HG02870 (cell line): ENCODE data around the gene STOM.
"Not testable (repeated sequence)": the region's sequence is repeated elsewhere in the genome, so short reads cannot be mapped to it uniquely, and the experiment has no call there.

Experiments used
- ATAC-seq: cut with Tn5 transposase; IDR thresholded peaks from one replicate; pipeline ENCODE4 v1.9.1; 2021; ENCODE audit warnings: mild to moderate bottlenecking, moderate library complexity; ENCODE audit not compliant: unreplicated experiment

The STOM gene, protein sequence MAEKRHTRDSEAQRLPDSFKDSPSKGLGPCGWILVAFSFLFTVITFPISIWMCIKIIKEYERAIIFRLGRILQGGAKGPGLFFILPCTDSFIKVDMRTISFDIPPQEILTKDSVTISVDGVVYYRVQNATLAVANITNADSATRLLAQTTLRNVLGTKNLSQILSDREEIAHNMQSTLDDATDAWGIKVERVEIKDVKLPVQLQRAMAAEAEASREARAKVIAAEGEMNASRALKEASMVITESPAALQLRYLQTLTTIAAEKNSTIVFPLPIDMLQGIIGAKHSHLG

DNA sequence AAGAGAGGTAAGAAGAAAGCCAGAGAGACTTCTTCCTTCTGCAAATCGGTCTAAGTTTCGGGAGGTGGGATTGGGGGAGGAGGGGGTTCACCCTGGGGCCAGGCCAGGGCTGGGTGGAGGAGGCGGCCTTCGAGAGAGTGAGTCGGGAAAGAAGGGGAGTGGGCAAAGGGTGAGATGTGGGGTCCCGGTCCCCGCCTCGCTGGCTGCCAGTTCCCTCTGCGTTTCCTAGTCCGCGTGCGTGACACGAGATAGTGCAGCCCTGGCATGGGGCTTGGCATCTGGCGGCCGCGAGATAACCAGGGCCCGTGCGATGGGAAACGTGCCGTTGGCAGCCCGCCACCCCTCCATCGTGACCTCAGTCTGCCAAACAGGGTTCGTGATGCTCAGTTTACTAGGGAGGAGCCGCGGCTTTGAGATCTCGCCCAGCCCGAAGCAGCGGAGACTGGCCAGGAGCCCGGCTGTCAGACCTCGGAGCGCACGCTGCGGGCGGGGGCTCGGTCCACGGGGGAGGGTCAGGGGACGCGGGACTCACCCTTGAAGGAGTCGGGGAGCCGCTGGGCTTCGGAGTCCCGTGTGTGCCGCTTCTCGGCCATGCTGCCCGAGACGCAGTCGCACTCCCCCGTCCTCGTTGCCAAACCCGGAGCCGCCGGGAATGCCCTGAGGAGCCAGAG lies at the start of gene STOM:
Gene STOM, minus strand, starts transcription at position 656 of the 671 bp plus-strand sequence. Its CDS starts 63 bp downstream, at position 593.
- peak; percentile 55 for ATAC-seq

DNA sequence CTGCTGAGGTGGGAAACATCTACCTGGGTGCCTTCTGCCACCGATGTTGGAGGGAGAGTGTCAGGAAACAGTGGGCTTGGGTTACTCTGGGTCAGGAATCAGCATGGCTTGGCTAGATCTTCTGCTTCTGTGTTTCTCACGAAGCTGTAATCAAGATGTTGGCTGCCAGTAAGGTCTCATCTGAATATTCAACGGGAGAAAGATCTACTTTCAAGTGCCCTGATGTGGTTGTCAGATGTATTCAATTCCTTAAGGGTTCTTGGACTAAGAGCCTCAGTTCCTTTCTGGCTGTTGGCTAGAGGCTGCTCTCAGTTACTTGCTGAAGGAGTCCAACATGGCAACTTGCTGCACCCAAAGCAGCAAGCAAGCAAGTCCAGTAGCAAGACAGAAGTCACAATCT lies 41.9 kb upstream of the STOM start:
- no peak for ATAC-seq

DNA sequence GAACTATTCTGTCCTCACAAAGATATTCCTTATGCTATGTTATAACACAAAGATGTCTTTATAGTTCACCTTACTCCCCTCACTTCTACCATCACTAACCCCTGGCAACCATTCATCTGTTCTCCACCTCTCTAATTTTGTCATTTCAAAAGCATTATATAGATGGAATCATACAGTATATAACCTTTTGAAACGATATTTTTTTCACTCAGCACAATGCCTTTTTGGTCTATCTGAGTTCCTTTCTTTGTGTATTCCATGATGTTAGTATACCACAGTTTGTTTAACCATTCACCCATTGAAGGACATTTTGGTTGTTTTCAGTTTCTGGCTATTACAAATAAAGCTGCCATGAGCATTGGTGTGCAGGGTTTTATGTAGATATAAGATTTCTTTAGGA lies 35.8 kb upstream of the STOM start:
- ATAC-seq = no peak

DNA sequence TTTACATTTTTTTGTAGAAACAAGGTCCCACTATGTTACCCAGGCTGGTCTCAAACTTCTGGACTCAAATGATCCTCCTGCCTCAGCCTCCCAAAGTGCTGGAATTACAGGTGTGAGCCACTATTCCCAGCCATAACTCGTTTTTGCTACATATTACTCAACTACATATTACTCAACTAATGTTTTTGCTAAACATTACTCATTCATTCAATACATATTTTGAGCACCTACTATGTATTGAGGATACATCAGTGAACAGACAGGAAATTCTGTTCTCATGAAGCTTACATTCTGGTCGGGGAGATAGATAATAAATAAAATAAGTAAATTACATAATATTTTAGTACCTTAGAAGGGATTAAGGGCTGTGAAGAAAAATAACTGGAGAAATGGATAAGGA lies 34.9 kb upstream of the STOM start:
- ATAC-seq = no peak

DNA sequence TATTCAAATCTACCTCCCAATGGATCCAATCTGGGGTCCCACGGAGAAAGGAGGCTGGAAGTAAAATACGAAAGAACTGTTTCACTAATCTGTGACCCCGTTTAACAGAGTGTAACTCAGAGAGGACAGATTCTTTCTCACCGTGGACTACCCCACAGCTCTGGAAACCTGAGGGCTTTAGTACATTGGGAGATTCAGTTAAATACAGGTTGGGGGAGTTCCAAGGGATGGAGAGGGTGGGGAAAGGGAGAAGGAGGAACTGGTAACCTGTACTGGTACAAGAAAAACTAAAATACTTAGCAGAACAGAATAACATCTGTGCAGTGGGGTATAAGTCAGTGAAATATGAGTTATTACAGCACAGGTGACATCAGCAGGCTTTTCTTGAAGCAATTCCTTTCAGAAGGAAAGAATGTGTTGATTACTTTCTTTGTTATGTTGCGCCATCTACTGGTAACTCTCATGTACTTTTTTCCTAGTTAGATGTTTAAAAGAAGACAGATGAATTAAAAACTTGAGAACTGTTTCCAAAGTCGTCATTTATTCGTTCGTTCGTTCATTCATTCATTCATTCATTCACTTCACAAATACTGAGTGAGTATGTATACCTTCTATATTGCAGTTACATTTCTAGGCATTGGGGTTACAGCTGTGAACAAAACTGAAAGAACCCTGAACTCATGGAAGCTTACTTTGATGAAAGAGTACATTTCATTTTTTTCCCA lies 30.0 kb upstream of the STOM start:
- no peak for ATAC-seq

DNA sequence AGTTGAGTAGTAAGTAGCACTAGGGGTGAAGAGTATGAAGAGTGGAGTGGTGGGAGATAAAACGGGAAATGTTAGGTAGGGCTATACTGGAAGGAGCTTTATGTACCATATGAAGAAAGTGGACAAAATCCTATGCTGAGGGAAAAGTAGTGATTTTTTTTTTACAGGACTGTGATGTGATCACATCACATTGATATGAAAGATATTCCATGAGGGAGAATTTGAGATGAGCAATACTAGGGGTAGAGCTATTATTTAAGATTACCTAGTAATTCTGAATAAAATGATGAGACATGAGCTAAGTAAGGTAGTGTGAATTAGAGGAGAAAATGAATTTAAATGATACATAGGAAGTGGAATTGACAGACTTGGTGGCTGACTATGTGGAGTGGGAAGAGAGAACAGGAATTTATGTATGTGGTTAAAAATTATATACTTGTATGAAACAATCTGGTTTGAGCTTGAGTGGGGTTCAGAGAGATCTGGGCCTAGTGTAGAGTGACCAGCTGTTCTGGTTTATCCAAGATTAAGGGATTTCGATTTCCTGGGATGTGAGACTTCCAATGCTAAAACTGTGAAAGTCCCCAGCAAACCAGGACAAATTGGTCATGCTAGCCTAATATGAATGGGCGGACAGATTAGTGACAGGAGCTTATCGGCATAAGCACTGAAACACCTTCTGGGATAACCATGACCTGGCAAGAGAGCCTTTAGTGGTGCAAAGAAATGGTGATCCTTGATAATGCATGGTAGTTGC lies 29.3 kb upstream of the STOM start:
- ATAC-seq = no peak

DNA sequence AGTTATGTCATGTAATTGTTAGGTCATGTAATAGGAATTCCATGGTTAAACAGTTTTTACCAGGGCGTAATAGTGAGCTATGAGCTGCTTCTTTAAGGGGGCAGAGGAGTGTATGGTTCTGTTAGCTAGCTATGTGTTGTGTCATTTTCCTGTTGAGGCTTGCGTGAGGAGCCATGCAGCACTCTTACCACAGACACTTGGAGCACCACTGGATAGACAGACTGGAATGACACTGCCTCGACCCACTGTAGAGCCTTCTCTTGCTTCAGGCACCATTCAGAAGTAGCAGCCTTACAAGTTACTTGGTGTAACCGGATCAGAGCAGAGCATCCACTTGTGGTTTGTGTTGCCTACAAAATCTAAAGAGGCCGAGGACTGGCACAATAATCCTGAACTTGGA lies 28.3 kb upstream of the STOM start:
- no peak for ATAC-seq

DNA sequence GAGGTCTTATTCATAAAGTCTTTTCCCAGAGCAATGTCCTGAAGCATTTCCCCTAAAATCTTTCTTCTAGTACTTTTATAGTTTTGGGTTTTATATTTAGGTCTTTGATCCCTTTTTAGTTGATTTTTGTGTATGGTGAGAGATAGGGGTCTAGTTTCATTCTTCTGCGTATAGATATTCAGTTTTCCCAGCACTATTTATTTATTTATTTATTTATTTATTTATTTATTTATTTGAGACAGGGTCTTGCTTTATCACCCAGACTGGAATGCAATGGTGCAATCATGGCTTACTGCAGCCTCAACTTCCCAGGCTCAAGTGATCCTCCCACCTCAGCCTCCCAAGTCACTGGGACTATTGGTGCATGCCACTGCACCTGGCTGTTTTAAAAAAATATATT lies 27.2 kb upstream of the STOM start:
- not testable (repeated sequence) for ATAC-seq

DNA sequence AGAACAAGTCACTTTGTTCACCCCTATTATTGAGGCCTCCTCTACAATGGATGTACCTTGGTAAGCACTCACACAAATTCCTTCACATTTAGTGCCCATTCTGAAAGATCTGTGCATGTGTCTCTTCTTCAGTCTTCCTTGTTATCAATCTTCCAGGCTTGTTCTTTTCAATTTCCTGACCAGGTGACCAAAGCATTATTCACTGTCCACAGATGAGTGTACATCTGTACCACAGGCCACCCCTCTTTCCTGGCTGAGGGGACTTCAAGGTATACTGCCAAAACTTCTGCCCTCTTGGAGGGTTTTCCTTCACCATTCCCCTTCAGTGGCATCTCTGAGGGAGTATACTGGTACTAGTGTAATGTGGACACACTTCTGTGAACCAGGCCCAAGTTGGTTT lies 25.5 kb upstream of the STOM start:
- no peak for ATAC-seq

DNA sequence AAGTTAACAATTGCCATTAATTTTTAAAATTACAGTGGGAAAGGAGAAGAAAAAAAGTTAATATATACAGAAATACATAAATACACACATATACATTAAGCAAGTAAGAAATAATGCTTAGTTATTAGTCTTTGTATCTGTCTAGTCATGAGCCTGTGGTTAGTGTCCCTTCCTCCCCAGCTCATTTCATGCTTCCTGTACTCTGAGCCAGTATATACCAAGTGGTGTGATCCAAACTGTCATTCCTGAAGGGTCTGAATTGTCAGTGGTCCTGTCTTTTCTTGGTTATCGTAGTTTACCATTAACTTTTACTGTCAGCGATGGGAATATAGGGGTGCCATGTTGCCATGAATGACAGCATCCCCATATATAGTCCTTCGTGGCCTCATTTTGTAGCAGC lies 24.2 kb upstream of the STOM start:
- no peak for ATAC-seq

DNA sequence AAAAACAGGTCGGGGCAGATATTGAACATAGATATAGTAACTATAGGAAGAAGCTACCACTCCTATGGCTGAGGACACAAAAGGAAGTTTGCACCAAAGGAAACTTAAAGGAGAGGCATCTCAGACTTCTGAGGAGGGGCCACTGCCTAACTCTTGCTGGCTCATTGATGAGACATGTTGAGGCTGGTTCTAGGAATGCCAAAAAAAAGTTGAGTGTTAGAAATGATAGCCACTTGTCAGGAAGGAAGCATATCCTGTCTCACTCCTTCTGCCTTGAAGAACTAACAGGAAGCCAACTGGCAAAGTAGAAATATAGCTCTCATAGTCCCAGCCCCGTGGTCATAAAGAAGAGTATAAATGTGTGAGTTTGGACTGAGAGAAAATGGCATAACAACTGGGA lies 23.3 kb upstream of the STOM start:
- ATAC-seq = no peak

DNA sequence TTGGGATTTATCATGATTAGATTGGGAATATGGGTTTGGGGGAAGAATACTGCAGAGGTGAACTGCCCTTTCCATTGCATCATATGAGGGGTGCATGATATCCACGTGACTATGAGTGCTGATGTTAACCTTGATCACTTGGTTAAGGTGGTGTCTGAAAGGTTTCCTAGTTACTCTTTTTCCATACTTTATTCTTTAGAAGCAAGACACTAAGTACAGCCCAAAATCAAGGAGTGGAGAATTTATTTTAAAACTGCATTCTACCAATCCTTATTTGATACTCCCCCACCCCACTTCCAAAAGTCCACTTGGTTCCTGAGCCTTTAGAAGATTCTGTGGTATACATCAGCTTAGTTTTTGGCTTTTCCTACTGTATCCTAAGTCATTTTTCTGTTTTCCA lies 20.3 kb upstream of the STOM start:
- no peak for ATAC-seq

DNA sequence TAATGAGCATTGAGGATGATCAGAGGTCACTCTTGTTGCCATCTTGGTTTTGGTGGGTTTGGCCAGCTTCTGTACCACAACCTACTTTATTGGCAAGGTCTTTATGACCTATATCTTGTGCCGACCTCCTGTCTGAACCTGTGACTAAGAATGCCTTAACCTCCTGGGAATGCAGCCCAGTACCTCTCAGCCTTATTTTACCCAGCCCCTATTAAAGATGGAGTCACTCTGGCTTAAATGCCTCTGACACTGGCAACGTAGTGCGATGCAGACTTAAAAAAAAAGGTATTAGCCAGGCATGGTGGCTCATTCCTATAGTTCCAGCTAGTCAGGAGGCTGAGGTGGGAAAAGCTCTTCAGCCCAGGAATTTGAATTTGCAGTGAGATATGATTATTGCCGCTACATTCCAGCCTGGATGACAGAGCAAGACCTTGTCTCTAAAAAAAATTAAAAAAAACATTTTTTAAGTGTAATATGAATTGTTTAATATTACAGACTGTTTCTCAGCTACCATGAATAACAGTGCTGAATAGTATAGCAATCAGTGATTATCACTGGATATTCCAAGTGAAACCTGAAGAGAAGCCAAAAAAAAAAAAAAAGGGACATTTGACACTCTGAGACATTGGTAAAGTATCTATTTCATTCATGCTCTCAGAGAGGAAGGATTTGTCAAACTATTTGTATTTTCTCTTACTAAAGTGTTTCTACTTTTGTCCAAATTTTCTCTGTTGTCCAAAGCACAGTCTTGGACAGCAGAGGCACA lies 18.3 kb upstream of the STOM start:
- ATAC-seq = no peak

DNA sequence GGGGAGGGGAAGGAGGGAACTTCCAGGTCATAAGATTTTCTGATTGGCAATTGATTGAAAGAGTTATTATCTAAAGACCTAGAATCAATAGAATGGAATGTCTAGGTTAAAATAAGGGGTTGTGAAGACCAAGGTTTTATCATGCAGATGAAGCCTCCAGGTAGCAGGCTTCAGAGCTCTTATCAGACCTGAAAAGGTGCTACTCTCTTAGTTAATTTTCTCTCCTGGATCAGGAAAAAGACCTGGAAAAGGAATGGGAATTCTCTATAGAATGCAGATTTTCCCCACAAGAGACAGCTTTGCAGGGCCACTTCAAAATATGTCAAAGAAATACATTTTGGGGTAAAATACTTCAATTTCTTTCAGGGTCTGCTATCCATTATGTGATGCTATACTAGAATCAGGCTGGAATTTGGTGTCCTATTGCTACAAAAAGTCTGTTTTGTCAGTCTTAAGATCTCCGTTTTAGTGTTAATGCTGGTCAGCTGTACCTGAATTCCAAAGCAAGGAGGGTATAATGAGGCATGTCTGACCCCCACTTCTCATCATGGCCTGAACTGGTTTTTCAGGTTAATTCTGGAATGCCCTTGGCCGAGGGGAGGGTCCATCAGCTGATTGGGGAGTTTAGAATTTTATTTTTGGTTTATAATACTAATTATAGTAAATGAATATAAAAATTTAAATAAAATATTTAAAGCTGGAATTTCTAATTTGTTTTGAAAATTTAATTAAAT lies 16.6 kb upstream of the STOM start:
- no peak for ATAC-seq

DNA sequence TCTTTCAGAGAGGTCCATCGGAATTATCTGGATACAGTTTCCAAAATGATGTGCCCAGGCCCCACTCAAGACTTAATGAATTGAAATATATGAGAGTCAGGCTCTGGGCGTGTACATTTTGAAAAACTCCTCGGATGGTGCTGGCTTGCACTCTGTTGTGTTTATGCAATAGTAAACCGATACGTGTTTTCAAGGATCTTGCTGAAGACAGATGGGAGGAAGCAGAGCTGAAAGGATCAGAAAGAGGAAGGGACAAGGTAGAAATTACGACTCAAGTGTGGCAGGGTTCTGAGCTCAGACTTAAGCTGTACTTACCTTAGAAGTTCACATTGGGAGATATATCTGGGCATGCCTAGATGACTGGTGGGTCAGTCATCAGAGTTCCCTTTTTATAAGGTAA lies 13.7 kb upstream of the STOM start:
- no peak for ATAC-seq

DNA sequence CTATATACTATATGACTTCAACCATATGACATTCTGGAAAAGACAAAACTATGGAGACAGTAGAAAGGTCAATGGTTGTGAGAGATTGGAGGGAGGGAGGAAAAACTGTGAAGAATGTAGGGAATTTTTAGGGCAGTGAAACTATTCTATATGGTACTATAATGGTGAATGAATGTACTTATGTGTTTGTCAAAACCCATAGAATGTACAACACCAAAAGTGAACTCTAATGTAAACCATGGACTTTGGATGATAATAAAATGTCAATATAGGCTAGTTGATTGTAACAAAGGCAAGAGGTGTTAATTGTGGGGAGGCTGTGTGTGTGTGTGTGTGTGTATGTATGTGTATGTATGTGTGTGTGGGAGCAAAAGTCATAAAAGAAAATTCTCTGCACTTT lies 10.8 kb upstream of the STOM start:
- ATAC-seq = no peak

DNA sequence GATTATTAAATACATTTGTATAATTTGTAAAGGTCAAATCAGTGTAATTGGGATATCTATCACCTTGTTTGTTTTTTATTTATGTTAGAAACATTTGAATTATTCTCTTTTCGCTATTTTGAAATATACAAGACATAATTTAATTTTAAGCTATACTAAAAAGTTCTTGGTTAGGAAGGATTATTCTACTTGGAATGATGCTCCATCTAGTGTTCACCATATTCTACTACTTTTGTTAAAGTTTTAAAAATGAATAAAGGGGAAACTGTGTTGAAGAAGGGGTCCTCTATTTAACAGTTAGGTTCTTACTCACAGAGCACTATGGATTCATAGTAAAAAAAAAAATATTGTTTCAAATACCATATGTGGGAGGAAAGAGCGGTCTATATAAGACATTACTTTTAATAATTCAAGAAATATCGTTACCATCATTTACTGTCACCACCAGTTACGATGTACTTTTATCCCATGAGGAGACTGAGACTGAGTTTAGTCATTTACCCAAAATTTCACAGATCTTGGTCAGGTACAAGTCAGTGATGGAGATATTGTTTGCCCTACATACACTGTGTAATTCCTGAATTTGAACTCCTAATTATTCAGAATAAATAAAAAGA lies 6.3 kb upstream of the STOM start:
- ATAC-seq = no peak

DNA sequence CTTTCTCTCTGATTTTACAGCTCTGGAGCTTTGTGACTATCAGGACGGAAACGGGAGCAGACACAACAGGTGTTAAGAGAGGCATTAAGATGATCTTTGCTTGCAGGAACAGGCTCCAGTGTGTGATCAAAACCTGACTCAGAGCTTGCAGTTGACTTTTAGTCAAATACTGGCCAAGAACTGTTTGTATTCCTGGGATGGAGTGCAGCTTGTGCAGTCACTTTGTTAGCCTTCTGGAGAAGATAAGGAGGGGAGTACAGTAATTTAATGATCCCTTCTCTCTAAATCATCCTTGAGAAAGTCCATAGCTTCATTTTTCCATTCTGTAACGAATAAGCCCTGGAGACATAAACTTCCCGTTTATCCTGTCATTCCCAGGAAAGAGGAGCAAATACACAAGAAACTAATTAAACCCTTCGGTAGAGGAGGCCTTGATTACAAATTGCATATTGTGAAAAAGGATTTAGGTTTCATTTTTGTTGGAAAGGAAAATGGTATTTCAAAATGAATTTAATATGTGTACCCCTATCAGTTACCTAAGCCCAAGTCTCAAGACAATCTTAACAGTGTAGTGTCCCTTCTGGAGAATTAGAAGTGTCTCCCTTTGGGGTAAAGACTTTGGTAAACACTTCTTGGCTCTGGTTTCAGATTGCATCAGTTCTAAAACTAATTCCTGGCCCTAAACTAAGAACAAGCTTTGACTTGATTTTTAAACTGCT lies 3.1 kb upstream of the STOM start:
- no peak for ATAC-seq
